UCSD-AML1 (cell line): ENCODE measurements around the gene FGGY.
"Not testable (repeated sequence)": the region's sequence is repeated elsewhere in the genome, so short reads cannot be mapped to it uniquely, and the experiment has no call there.

ENCODE experiments used
- DNase-seq: peaks from one replicate; lab custom pipeline; 2025; ENCODE audit not compliant: unreplicated experiment; lab: John Stamatoyannopoulos, UW

Gene FGGY

DNA sequence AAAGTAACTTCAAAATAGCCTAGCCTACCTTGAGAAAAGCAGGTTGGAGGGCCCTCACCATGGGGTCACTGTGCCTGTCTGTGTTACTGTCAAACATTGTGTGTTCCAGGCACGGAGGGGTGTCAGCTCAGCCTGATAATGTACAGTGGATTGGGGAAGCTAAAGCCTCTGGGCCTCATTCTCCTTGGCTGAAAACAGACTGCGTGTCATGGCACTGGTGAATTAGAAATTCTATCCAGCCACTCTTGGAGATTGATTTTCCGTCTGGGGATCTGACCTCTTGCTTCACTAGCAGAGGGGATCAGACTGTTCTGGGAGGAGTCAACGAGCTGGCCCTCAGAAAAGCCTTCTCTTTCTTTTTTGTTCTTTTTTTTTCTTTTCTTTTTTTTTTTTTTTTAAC is 394.4 kb downstream of the FGGY start:
- DNase-seq, result no peak

DNA sequence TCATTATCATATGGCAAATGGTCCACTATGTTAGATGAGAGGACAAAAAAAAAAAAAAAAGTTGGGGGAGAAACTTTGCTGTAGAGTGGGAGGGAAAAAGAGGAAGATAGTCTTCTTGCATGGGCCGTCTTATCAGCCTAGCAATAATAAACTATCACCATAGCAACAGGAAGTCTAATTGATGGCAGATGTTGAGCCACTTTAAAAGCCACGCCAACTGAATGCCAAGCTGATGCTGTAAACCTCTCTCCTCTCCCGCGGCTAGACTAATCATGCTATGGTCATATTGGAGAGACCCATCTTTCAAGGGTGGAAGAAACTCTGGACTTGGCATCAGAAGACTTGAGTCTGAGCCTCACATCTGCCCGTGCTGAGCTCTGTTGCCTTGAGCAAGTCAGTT is 395.7 kb downstream of the FGGY start:
- DNase-seq, result peak; percentile 15

DNA sequence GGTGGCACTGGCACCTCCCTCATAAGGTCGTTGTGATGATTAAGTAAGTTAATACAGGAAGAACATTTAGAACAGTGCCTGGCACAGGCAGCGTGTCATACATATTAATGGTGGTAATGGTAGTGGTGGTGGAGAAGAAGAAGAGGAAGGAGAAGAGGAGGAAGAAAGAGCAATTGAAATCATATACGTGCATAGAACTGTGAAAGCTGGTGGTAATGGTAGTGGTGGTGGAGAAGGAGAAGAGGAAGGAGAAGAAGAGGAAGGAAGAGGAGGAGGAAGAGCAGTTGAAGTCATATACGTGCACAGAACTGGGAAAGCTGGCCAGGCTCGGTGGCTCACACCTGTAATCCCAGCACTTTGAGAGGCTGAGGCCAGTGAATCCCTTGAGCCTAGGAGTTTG is 396.5 kb downstream of the FGGY start:
- DNase-seq, result no peak

DNA sequence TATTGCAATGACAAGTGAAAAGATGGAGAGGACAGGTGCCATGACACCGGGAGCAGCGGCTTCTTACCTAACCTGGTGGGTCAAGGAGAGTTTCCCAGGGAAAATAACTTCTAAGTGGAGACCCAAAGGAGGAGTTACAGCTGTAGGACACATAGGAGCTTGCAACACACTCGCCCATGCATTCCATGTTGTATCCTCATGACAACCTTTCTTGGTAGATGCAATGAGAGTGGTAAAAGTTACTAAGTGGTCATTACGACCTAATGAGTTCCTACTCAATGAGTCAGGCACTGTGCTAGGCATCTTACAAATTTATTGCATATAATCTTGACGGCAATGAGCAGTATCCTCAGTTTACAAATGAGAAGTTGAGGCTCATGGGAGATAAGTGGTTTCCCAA is 398.4 kb downstream of the FGGY start:
- DNase-seq, result no peak

DNA sequence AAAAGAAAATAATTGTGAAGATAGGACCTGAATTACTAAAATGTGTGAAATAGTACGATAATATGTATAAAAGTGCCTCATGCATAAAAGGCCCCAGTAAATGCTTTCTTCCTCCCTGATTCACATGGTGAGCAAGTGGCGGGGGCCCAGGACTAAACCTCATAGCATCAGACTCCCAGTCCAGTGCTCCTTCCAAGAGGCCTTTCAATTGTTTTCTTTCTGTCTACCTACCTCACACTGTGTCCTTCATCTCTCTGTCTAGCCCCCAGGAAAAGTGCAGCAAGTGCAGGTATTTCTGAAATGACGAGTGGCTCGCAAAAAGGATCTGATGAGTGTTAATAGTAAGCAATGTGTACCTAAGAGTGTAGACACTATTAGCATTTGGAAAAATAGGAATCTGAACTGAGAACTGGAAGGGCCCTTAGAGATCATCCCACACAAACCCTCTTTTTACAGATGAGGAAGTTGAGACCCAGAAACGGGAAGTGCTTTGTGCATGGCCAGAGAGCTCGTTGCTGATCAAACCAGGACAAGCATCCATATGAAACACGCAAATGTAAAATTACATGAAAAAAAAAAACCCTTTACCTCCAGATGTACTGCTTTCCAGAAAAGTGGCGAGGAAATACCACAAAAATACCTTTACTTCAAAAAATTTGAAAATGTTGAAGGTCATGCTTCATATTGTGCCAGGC is 399.7 kb downstream of the FGGY start:
- DNase-seq, result peak; percentile 30

DNA sequence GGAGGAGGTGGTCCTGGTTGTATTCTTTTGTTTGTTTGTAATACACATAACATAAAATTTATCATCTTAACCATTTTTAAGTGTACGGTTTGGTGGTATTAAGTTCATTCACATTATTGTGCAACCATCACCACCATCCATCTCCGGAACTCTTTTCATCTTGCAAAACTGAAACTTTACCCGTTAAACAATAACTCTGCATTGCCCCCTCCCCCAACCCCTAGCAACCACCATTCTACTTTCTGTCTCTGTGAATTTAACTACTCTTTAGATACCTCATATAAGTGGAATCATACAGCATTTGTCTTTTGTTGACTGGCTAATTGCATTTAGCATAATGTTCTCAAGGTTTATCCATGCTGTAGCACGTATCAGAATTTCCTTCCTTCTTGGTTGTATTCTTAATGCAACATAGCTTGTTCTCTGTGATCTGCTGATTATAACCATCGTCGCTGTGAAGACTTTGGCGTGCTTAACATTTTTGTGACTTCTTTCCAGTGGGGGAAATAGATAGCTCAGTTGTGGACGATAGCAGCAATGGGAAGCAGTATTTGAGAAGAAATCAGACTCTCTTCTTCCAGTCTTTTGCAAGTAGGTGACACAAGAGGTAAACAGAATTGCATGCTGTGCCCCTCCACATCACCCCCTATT is 400.4 kb downstream of the FGGY start:
- DNase-seq, result no peak

DNA sequence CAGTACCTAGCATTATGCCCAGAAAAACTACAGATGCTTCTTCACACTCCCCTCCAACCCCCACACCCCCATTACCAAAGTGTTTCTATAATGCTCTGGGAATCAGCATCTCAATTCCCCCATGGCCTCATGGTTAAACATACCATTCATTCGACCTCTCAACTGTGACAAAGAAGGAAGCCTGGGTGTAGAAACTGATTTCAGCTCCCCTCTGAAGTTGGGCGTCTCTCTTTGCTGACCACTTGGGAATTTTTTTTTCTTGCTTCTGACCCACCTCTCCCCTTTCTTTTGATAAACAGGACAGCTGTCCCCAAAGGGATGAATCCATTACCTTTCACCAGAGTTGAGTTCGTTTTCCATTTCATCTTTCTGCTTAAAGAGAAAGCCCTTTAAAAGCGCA is 401.5 kb downstream of the FGGY start:
- no peak for DNase-seq

DNA sequence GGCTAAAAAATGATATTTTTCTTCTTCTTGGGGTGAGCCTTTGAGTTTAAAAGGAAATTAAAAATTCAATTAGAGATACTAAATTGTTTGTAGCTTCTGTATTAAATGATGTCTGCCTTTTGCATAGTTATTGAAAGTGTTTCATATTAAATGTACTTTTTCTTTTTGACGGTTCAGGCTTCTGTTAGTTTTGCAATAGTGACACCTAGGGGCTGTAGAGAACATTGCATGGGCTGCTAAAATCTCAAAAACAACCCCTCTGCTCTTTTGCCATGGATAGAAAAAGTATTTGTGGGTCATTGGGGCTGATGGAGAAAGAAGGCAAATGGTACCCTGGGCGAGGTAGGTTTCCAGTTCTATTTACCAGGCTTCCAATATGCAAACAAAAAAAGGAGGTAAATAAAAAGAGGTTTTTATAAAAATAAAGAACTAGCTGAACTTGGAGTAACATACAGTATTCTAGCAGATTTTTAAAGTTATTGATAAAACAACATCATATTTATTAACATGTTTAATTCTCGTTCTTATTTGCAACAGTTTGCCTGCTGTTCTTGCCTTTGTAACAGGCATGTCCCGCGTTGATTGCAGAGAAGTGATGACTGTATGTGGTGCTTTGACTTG is 402.4 kb downstream of the FGGY start:
- no peak for DNase-seq

DNA sequence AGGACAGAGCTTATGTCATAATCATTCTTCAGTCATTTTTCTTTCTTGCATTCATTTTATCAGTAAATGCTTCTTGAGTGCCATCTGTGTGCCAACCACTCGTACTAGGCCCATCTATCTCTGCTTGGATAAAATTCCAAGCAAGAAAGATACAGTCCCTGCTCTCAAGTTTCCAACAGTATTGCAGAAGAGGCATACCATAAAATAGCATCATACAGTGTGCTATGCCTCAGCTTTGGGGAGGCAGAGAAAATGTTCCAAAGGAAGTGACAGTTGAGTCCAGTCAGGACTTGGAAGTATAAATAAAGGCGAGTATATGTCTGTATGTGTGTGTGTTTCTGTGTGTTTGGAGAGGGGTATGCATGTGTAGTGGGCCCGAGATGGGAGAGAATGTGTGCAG is 404.5 kb downstream of the FGGY start:
- no peak for DNase-seq

DNA sequence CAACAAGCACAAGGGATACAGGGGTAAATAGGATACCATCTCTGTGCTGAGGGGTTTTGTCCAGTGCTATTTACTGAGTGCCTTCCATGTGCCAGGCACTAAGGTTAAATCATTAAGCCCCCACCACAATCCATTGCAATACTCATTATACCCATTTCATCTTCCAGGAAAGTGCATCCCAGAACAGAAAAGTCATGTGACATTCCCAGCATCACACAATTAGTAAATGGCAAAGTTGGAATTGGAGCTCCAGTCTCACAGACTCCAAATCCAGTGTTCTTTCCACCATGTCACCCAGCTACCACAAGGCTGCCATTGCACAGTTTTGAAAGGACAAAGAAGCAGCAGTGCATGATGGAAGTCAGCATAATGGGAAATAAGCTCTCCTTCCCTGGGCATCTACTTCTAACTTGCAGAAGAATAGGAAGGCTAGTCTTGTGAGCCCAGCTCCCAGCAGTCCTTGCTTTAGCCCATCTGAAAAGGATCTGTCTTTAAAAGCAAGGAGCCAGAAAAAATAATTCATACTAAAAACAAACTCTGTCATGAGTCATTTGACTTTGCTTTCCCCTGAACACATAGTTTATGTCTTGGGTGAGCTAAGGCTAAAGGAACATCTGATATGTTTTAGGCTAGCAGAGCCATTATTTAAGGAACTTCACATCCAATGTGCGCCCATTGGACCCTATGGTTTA is 406.5 kb downstream of the FGGY start:
- DNase-seq, result no peak

DNA sequence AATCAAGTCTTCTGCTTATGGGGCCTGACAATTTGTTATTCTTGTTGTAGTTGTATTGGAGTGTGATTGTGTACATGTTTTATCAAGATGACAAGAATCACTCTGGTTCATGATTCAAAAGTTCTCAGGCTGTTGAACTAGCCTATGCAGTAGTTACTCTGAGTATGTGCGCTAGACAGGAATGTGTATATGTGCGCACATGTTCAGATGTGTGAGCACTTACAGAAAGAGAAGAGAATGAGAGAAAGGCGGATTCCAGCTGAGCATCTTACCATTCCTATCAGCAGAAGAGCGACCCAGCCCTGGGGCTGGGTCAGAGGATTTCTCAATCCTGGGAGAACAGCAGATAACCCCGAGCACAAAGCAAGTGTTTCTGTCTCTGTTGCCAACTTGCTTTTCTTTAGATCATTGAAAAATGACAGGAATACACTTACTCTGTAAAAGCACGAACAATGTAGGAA is 407.1 kb downstream of the FGGY start:
- DNase-seq, result no peak

DNA sequence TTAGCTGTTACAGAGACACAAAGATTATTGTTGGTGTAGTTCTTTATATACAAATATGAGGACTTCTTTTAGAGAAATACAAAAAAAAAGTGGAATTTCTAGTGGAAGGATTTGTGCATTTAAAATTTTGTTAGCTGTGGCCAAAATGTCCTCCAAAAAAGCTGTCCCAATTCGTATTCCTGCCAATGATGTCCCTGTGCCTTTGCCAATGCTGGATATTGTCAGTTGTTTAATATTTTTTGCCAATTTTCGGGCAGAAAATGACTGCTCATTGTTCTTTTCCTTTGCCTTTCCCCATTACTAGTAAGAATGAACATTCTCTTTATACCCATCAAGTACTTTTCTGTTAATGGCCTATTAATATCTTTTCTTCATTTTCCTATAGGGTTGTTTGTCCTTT is 407.8 kb downstream of the FGGY start:
- DNase-seq, result no peak

DNA sequence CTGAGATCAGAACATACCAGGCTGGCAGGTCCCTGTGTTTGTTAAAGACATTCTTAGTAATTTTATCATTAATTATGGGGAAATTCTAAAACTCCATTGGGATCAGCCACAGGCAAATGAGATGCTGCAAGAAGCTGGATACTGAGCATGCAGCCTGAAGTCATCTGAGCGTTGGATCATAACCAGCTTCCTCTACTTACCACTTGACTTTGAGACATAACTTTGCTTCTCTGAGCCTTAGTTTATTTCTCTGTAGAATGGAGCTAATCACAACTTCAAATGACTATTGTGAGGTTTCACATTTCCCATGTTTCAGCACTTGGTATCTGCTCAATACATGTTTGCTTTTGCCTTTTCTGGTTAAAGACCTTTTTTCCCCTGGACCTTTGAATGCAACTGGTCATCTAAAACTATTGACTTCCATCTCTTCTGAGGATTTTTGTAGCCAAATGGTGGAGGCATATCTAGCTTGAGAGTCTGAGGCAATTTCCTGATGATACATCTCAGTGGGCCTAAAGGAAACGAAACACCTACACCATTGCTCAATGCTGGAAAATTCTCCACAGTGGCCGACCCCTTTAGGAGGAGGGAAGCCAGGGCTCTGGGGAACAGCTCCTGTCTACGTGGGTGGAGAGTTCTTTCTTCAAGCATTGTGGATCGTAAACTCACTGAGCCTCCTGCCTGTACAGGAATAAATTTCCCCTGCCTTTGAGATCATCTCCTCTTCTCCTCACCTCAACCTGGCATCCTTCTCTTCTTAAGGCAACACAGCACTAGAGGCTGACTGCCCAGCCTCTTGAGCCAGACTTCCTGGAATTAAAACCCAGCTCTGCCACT is 408.8 kb downstream of the FGGY start:
- DNase-seq, result no peak

DNA sequence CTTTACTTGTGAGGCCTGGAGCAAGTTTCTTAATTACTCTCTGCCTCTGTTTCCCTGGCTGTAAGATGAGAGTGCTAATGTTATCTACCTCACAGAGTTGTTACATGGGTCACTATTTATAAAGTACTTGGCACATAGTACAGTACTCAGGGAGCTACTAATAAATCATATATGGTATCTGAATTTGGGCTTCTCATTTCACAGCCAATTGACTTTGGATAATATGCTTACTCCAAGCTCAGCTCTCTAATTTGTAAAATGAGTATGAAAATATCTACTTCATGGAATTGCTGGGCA is 409.4 kb downstream of the FGGY start:
- no peak for DNase-seq

DNA sequence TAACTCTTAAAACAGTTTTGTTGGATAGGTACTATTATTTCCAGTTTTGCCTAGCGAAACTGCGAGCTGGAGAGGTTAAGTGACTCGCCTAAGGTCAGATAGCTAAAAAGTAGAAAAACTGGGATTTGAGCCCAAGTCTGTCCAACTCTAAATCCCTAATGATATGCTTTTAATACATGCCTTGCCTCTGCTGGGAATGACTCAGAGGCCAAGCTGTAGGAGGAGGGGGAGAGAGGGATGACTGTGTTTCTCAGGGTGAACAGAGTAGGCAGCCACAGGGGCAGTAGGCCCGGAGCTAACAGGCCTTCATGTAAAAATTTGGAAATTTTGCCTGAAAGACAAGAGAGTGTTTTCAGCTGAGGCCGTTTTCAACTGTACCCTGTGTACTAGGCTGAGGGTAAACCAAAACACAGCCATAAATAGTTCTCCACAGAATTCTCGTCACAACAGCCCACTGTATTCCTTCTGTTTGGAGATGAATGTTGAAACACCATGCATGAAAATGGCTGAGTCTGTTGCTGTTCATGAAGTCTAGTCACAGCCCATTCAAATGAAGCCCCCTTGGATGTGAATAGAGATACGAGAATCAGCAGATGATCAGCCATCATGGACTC is 410.4 kb downstream of the FGGY start:
- DNase-seq, result no peak

DNA sequence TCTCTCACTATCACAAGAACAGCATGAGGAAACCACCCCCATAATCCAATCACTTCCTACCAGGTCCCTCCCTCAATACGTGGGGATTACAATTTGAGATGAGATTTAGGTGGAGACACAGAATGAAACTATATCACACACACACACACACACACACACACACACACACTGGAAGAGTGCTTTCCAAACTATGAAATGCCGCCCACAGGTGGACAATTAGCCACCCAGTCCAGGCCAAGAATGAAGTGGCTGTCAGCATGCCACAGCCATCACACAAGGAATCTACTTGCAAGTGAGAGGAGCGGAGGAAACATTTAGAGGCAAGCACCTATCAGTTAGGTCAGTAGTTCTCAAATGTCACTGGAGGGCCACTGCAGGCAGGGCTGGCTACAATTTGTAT is 412.4 kb downstream of the FGGY start:
- DNase-seq, result no peak

DNA sequence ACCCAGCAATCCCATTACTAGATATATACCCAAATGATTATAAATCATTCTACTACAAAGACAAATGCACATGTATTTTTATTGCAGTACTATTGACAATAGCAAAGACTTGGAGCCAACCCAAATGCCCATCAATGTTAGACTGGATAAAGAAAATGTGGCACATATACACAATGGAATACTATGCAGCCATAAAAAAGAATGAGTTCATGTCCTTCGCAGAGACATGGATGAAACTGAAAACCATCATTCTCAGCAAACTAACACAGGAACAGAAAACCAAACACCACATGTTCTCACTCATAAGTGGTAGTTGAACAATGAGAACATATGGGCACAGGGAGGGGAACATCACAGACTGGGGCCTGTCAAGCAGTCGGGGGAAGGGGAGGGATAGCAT is 414.0 kb downstream of the FGGY start:
- not testable (repeated sequence) for DNase-seq

DNA sequence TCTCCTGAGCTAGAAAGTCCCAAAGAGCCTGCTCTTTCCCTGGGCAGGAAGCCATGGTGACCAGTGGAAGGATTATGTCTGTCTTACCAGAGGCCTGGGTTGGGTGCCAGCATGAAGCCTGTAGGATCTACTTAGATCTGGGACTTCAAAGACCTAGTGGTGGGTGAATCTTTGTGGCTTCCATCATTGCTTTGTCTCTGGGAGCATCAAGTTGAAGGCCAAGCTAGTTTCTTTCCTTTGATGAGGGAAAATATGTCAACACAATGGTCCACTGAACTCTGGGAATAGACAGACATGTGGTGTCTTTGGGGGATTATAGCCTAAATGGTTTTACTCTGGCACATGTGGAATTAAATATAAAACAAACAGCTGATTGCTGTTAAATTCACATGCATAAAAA is 417.3 kb downstream of the FGGY start:
- DNase-seq, result no peak

DNA sequence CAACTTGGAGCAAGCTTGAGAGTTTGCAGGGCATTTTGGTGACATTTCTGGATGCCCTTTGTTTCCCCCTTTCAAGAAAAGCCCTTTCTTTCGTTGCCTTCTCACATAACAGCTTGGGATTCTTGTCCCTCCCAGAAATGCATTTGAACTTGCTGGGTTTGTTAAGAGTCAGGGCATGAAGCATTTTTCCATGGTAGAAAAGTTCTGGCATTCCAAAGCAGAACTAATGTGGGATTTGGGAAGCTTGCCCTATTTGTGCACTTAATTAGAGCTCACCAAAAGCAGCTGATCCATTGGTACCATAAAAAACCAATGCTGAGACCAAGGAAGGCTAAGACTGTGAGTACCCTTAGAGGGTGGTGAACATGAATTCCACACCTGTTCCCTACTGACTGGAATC is 418.1 kb downstream of the FGGY start:
- DNase-seq, result no peak

DNA sequence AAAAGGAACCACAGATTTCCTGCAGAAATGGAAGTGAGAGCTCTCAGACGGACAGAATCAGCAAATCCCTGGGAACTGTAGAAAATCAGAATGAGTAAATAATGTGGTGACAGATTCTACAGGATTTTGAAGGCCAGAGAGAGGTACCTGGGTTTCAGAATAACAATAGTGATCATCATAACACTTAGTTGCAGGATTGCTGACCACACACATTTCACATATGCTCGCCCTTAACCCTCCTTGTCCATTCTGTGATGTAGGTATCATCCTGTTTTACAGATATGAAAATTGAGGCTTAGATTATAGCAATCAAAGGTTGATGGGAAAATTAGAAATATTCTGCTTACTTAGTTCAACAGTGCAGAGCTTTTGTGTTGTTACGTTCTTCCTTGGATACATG is 419.9 kb downstream of the FGGY start:
- no peak for DNase-seq
